Stimulated activated CD8-positive, alpha-beta memory T cell treated with anti-CD3 and anti-CD28 coated beads, Interleukin-4, amount 100 ng/mL, for 24 hours (primary cell): Measurements from ENCODE around the gene PHF13.

Source experiments
- DNase-seq: peaks from one replicate; pipeline ENCODE4 v3.0.0-alpha.2; 2020; ENCODE audit warnings: low read depth

PHF13 gene

GRCh38 chr1:6602669-6603237, 10.8 kb upstream of the PHF13 start, which contains the start of gene KLHL21:
Gene KLHL21 (minus strand): TSS chr1:6602869. CDS start chr1:6602817, 52 bp downstream.
- peak; percentile 83 for DNase-seq

GRCh38 chr1:6603238-6603914, 10.2 kb upstream of the PHF13 start:
- no peak for DNase-seq

- DNase-seq = no peak
These were observed 9.5 kb upstream of the PHF13 start for GRCh38 chr1:6603915-6604558.

- DNase-seq = no peak
These were observed 730 bp upstream of the PHF13 start for GRCh38 chr1:6612641-6613360.

- peak; percentile 56 for DNase-seq
These were observed 743 bp downstream of the PHF13 start for GRCh38 chr1:6614019-6614928.

GRCh38 chr1:6614929-6615785, 1.6 kb downstream of the PHF13 start:
- DNase-seq = no peak

GRCh38 chr1:6619045-6619444, 5.5 kb downstream of the PHF13 start:
- no peak for DNase-seq

- no peak for DNase-seq
These were observed 8.2 kb downstream of the PHF13 start for GRCh38 chr1:6621429-6622391.

- no peak for DNase-seq
These were observed 9.0 kb downstream of the PHF13 start for GRCh38 chr1:6622396-6623152.

GRCh38 chr1:6623269-6623965, 9.9 kb downstream of the PHF13 start:
- no peak for DNase-seq

- DNase-seq = peak; percentile 84
These were observed 11.4 kb downstream of the PHF13 start, which contains the start of gene THAP3 for GRCh38 chr1:6624710-6625583. Gene THAP3 (plus strand): TSS chr1:6624868. CDS start chr1:6625219, 351 bp downstream.

- DNase-seq = no peak
These were observed 12.1 kb downstream of the PHF13 start for GRCh38 chr1:6625584-6626149.

- DNase-seq = no peak
These were observed 13.5 kb downstream of the PHF13 start for GRCh38 chr1:6627031-6627430.

- DNase-seq = no peak
These were observed 14.5 kb downstream of the PHF13 start for GRCh38 chr1:6627841-6628545.

- DNase-seq = no peak
These were observed 15.5 kb downstream of the PHF13 start for GRCh38 chr1:6628971-6629479.

- no peak for DNase-seq
These were observed 16.5 kb downstream of the PHF13 start for GRCh38 chr1:6630027-6630426.
